Measurements from ENCODE around the gene EXOC2.

GRCh38 chr6:652865-653264 lies 40.1 kb downstream of the EXOC2 start:
- no peak for TF ChIP-seq POLR2A (IDR thresholded peaks at IDR 0.05; ENCODE audit: low read depth, low read length)
- no peak for TF ChIP-seq POLR2AphosphoS5 (IDR thresholded peaks at IDR 0.05; ENCODE audit: low read depth, low read length)

Data from GM12892 (cell line).